T-helper 2 cell treated with Interferon-gamma antibody and Interleukin-4, amounts not matched to agents 5 μg/mL and 100 μg/mL, for 36 hours (primary cell): ENCODE results near the gene BCL2L15.

Source experiments
- DNase-seq: peaks from one replicate; pipeline ENCODE4 v3.0.0; 2021; ENCODE audit warnings: low spot score
- H3K27ac Mint-ChIP-seq: one replicate; pipeline ENCODE4 v1.8.0; 2021; ENCODE audit warnings: mild to moderate bottlenecking, mixed read lengths
- H3K27me3 Mint-ChIP-seq: one replicate; pipeline ENCODE4 v1.8.0; 2021; ENCODE audit warnings: low read depth, mixed read lengths
- H3K36me3 Mint-ChIP-seq: one replicate; pipeline ENCODE4 v1.8.0; 2021; ENCODE audit warnings: low read depth, mixed read lengths
- H3K4me1 Mint-ChIP-seq: one replicate; pipeline ENCODE4 v1.8.0; 2021; ENCODE audit warnings: low read depth, mixed read lengths
- H3K4me3 Mint-ChIP-seq: one replicate; pipeline ENCODE4 v1.8.0; 2022; ENCODE audit warnings: mild to moderate bottlenecking, moderate library complexity, mixed read lengths
- H3K9me3 Mint-ChIP-seq: one replicate; pipeline ENCODE4 v1.8.0; 2021; ENCODE audit warnings: mixed read lengths

BCL2L15 gene

DNA sequence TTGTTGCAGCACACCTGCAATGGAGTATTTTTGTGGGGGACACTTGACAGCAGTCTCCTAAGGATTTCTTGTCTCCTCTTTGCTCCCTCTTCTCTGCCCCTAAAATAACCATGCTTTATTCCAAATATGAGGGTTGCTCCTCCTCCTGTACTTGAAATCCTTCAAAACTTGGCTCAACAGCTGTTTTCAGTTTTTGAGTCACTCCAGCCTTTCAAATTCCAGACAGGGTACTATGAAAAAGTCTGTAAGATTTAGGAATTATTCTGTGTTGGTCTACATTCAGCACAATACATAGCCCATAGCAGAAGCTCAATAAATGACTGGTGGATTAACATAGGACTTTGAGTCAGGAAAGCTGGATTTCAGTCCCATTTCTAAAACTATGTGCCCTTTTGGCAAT is 11.7 kb upstream of the BCL2L15 start:
- H3K27me3 Mint-ChIP-seq, result no peaks in the 10 kb centered on the region
- H3K27ac Mint-ChIP-seq, result no peak overlapping the region
- peaks cover 74% of the 10 kb centered on the region for H3K36me3 Mint-ChIP-seq
- H3K9me3 Mint-ChIP-seq, result no peaks in the 10 kb centered on the region
- DNase-seq, result no peak
- peaks cover 49% of the 10 kb centered on the region for H3K4me1 Mint-ChIP-seq
- H3K4me3 Mint-ChIP-seq, result no peak overlapping the region

DNA sequence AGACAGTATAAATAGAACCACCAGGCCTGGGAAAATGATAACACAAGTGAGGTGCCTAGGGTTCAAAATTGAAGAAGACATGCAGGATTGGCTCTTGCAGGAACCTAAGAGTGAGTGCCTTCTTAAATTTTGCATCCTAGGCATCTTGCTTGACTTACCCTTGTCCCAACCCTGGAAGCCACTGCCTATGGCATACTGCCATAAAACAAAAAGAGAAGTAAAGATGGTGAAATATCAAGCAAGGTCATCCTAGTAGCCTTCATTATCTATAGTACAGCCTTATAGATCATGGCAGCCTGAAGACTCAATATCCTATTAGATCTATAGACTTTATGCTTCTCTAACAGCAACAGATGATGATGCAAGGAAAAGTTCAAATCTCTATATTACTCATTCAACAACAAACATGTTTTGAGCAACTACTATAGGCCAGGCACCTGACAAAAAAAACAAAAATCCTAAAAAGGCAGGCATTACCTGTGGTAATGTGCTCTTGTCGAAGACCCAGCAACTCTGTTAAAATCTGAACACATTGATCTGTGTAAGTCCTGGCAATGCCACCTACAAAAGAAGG is 10.9 kb upstream of the BCL2L15 start:
- no peak for DNase-seq
- Mint-ChIP-seq H3K4me3 (no peak overlapping the region), H3K36me3 (peaks cover 79% of the 10 kb centered on the region), H3K27me3 (no peaks in the 10 kb centered on the region), H3K27ac (no peak overlapping the region), H3K9me3 (no peaks in the 10 kb centered on the region), H3K4me1 (peaks cover 45% of the 10 kb centered on the region)

GRCh38 chr1:113895961-113896360 is 8.6 kb upstream of the BCL2L15 start:
- no peak overlapping the region for H3K4me3 Mint-ChIP-seq
- H3K27me3 Mint-ChIP-seq, result no peaks in the 10 kb centered on the region
- H3K9me3 Mint-ChIP-seq, result no peaks in the 10 kb centered on the region
- H3K4me1 Mint-ChIP-seq, result peaks cover 21% of the 10 kb centered on the region
- peaks cover 65% of the 10 kb centered on the region for H3K36me3 Mint-ChIP-seq
- H3K27ac Mint-ChIP-seq, result no peak overlapping the region
- DNase-seq, result no peak

- no peaks in the 10 kb centered on the region for H3K9me3 Mint-ChIP-seq
- no peak overlapping the region for H3K4me3 Mint-ChIP-seq
- no peaks in the 10 kb centered on the region for H3K27me3 Mint-ChIP-seq
- no peak for DNase-seq
- H3K4me1 Mint-ChIP-seq, result peaks cover 19% of the 10 kb centered on the region
- no peak overlapping the region for H3K27ac Mint-ChIP-seq
- H3K36me3 Mint-ChIP-seq, result peaks cover 59% of the 10 kb centered on the region
Observed at GRCh38 chr1:113895098-113895497, 7.7 kb upstream of the BCL2L15 start.

- Mint-ChIP-seq H3K4me3 (no peak overlapping the region), H3K27me3 (no peaks in the 10 kb centered on the region), H3K9me3 (no peaks in the 10 kb centered on the region), H3K27ac (no peak overlapping the region), H3K36me3 (peaks cover 42% of the 10 kb centered on the region), H3K4me1 (peaks cover 12% of the 10 kb centered on the region)
- no peak for DNase-seq
Observed at GRCh38 chr1:113893267-113893666, 5.9 kb upstream of the BCL2L15 start.

DNA sequence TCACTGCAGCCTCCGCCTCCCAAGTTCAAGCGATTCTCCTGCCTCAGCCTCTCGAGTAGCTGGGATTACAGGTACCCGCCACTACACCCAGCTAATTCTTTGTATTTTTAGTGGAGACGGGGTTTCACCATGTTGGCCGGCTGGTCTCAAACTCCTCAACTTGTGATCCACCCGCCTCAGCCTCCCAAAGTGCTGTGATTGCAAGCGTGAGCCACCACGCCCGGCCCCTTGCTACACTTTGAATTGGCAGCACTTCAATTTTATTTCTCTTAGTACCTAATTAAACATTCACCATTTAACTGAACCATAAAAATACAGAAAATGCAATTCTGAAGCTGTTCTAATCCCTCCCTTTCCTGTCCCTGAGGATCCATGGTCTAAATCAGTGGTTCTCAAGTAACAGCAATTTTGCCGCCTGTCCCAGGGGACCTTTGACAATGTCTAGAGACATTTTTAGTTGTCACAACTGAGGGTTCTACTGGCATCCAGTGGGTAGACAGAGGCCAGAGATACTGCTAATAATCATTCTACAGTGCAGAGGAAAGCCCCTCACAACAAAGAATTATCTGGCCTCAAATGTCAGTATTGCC is 4.3 kb upstream of the BCL2L15 start:
- H3K27me3 Mint-ChIP-seq, result no peaks in the 10 kb centered on the region
- H3K9me3 Mint-ChIP-seq, result no peaks in the 10 kb centered on the region
- no peak overlapping the region for H3K4me3 Mint-ChIP-seq
- H3K4me1 Mint-ChIP-seq, result peaks cover 20% of the 10 kb centered on the region
- DNase-seq, result no peak
- H3K36me3 Mint-ChIP-seq, result peaks cover 31% of the 10 kb centered on the region
- no peak overlapping the region for H3K27ac Mint-ChIP-seq

GRCh38 chr1:113890816-113891215 is 3.4 kb upstream of the BCL2L15 start:
- H3K27me3 Mint-ChIP-seq, result no peaks in the 10 kb centered on the region
- peaks cover 22% of the 10 kb centered on the region for H3K36me3 Mint-ChIP-seq
- no peak overlapping the region for H3K4me3 Mint-ChIP-seq
- DNase-seq, result no peak
- peaks cover 23% of the 10 kb centered on the region for H3K4me1 Mint-ChIP-seq
- H3K9me3 Mint-ChIP-seq, result no peaks in the 10 kb centered on the region
- no peak overlapping the region for H3K27ac Mint-ChIP-seq

- no peaks in the 10 kb centered on the region for H3K9me3 Mint-ChIP-seq
- no peaks in the 10 kb centered on the region for H3K27me3 Mint-ChIP-seq
- peaks cover 2% of the 10 kb centered on the region for H3K36me3 Mint-ChIP-seq
- H3K27ac Mint-ChIP-seq, result peak overlapping the region; percentile 7
- H3K4me3 Mint-ChIP-seq, result peak overlapping the region; percentile 34
- H3K4me1 Mint-ChIP-seq, result peaks cover 25% of the 10 kb centered on the region
- DNase-seq, result no peak
Observed at GRCh38 chr1:113886417-113887401, 672 bp downstream of the BCL2L15 start.

GRCh38 chr1:113881661-113882060 is 5.7 kb downstream of the BCL2L15 start:
- Mint-ChIP-seq H3K36me3 (peaks cover 6% of the 10 kb centered on the region), H3K4me1 (peaks cover 47% of the 10 kb centered on the region), H3K27ac (no peak overlapping the region), H3K4me3 (no peak overlapping the region), H3K27me3 (no peaks in the 10 kb centered on the region), H3K9me3 (peaks cover 7% of the 10 kb centered on the region)
- no peak for DNase-seq

- peak overlapping the region; percentile 51 for H3K4me3 Mint-ChIP-seq
- peaks cover 58% of the 10 kb centered on the region for H3K4me1 Mint-ChIP-seq
- H3K36me3 Mint-ChIP-seq, result peaks cover 6% of the 10 kb centered on the region
- H3K9me3 Mint-ChIP-seq, result peaks cover 7% of the 10 kb centered on the region
- H3K27me3 Mint-ChIP-seq, result no peaks in the 10 kb centered on the region
- no peak for DNase-seq
- H3K27ac Mint-ChIP-seq, result peak overlapping the region; percentile 77
Observed at GRCh38 chr1:113879739-113880038, 7.7 kb downstream of the BCL2L15 start.

DNA sequence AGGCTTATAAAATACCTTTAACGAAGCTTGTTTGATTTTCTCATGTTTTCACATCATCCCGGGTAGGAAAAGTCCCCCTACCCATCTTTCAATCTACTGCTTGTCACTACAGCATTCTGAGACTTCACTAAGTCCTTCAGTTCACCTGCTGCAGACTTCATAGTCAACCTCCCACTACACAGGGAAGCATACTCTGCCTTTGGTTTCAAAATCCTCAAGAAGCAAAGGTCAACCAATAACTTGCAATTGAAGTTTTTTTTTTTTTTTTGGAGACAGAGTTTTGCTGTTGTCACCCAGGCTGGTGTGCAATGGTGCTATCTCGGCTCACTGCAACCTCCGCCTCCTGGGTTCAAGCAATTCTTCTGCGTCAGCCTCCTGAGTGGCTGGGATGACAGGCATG is 11.2 kb downstream of the BCL2L15 start:
- Mint-ChIP-seq H3K27ac (no peak overlapping the region), H3K4me3 (no peak overlapping the region), H3K36me3 (peaks cover 10% of the 10 kb centered on the region), H3K9me3 (peaks cover 7% of the 10 kb centered on the region), H3K4me1 (peaks cover 77% of the 10 kb centered on the region), H3K27me3 (no peaks in the 10 kb centered on the region)
- no peak for DNase-seq

DNA sequence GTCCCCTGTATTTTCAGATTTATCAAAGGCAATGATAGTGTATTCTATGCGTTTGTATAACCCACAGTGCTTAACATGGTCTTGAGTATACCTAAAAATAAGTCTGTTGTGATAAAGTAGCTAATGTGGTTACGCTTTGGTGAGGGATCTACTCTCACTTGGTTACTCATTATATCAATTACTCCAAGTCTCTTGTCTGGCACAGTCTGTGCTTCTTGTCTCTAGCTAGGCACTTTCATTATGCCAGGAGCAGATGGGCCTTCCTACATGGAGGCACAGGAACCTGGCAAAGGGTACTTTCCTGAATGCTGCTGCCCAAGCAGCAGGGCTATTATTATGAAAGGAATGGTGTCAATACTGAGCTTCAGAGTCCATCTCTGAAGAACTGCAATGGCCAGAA is 11.7 kb downstream of the BCL2L15 start:
- Mint-ChIP-seq H3K36me3 (peaks cover 11% of the 10 kb centered on the region), H3K9me3 (peaks cover 7% of the 10 kb centered on the region), H3K27ac (peak overlapping the region; percentile 15), H3K4me1 (peaks cover 74% of the 10 kb centered on the region), H3K27me3 (no peaks in the 10 kb centered on the region), H3K4me3 (peak overlapping the region; percentile 8)
- DNase-seq, result no peak

DNA sequence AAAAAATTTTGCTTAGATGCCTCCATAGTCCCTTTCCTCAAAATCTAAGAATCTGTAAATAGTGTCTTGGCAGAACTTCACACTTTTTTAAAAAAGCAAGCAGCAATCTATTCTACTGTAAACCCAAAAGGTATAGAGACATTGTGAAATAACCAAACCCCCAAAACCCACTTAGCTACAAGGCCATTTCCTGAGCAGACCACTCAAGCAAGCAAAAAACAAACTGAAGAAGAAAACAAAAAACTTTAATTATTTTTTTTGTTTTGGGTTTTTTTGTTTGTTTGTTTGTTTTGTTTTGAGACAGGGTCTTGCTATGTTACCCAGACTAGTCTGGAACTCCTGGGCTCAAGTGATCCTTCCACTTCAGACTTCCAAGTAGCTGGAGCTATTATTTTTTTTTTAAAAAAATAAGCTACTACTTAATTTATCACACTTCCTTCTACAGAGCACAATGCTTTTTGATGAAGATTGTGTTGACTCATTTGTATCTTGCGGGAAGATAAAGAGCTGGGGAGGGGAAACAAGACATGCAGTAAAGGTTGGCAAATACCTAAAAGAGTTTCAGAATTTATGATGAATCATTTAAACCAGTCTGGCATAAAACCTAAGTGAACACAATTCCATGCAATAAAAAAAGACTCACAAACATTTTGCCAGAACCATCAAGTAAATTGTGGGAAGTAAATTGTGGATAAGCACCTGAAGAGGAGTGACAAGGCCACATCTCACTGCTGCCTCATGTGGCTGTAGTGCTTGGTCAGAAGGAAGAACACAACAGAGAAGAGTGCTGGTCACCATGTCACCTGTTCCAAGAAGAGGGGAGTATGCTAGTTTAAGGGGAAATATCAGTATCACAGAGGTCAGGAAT is 13.1 kb downstream of the BCL2L15 start:
- peaks cover under 1% of the 10 kb centered on the region for H3K9me3 Mint-ChIP-seq
- H3K27me3 Mint-ChIP-seq, result no peaks in the 10 kb centered on the region
- peaks cover 71% of the 10 kb centered on the region for H3K4me1 Mint-ChIP-seq
- peak overlapping the region; percentile 85 for H3K27ac Mint-ChIP-seq
- H3K4me3 Mint-ChIP-seq, result peak overlapping the region; percentile 64
- peaks cover 13% of the 10 kb centered on the region for H3K36me3 Mint-ChIP-seq
- DNase-seq, result peak; percentile 36
